OCI-LY1 (cell line): ENCODE data around the gene TMEM45B.
"Not testable (repeated sequence)": the region's sequence is repeated elsewhere in the genome, so short reads cannot be mapped to it uniquely, and the experiment has no call there.

ENCODE experiments used
- CTCF ChIP-seq: fragments of 200-600 bp; sonication (generic), shearing (Covaris generic); IDR thresholded peaks from 2 replicates; pipeline ENCODE4 v1.5.1; 2017; ENCODE audit warnings: mild to moderate bottlenecking, antibody characterized with exemption, low read length, moderate library complexity, mixed read lengths
- EZH2 ChIP-seq: fragments of 200-600 bp; sonication (generic), shearing (Covaris generic); IDR thresholded peaks from 2 replicates; pipeline ENCODE4 v1.8.0; 2017; ENCODE audit warnings: borderline replicate concordance, mixed run types, mild to moderate bottlenecking, antibody characterized with exemption, low read length, moderate library complexity, mixed read lengths

DNA sequence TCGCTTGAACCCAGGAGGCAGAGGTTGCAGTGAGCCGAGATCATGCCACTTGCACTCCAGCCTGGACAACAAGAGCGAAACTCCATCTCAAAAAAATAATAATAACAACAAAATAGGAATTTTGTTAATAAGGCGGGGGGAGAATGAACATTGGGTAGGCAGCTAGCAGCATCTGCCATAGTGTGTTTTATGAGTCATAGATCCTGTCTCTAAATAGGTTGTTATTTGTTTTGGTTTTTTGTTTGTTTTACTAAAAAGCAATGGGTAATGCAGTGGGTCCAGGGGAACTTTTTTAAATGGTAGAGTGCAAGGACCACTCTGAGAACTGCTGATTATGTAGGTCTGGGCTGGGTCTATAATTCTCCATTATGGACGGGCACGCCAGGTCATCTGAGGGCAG lies 4.6 kb downstream of the TMEM45B start:
- not testable (repeated sequence) for TF ChIP-seq CTCF, EZH2
